Measurements from ENCODE around the gene LONP2. TPM values are rescaled to one million over a fixed set of nuclear protein-coding genes. Genes with fewer than 3 reads are reported as not detected.

LONP2 gene
- total and polyA plus RNA-seq, 4 donors = 30.0 to 304 (median 52.8) TPM

DNA sequence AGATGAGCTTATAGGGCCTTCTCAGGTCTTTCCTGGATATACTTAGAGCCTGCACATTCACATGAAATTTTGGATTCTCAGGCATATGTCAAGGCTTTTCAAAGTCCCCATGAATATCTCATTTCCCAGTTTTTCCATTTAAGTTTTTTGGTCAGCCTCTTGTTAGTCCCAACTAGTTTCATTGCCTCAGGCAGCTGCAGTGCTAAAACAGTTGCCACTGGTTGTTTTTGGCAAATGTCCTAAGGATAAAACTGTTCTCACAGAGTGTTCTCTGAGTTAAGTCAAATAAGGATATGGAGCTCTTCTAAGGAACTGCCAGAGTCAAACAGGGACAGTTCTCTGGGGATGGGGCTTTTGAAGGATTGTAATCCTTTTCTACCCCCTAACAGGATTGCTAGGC, 43.1 kb downstream of the LONP2 start (continued):
- TF ChIP-seq, protein P1, sequence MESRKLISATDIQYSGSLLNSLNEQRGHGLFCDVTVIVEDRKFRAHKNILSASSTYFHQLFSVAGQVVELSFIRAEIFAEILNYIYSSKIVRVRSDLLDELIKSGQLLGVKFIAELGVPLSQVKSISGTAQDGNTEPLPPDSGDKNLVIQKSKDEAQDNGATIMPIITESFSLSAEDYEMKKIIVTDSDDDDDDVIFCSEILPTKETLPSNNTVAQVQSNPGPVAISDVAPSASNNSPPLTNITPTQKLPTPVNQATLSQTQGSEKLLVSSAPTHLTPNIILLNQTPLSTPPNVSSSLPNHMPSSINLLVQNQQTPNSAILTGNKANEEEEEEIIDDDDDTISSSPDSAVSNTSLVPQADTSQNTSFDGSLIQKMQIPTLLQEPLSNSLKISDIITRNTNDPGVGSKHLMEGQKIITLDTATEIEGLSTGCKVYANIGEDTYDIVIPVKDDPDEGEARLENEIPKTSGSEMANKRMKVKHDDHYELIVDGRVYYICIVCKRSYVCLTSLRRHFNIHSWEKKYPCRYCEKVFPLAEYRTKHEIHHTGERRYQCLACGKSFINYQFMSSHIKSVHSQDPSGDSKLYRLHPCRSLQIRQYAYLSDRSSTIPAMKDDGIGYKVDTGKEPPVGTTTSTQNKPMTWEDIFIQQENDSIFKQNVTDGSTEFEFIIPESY (IDR thresholded peaks at IDR 0.05) = no peak
- no peak for TF ChIP-seq YY1 (IDR thresholded peaks at IDR 0.05)
- no peak for TF ChIP-seq EGR1 (IDR thresholded peaks at IDR 0.05; ENCODE audit: low read depth in 2 of 2)
- no peak for TF ChIP-seq RXRA (IDR thresholded peaks at IDR 0.05)
- TF ChIP-seq TAF1 (conservative IDR thresholded peaks at IDR 0.05) = no peak
- no peak for TF ChIP-seq FOXA2 (IDR thresholded peaks at IDR 0.05)
- TF ChIP-seq, protein P2, sequence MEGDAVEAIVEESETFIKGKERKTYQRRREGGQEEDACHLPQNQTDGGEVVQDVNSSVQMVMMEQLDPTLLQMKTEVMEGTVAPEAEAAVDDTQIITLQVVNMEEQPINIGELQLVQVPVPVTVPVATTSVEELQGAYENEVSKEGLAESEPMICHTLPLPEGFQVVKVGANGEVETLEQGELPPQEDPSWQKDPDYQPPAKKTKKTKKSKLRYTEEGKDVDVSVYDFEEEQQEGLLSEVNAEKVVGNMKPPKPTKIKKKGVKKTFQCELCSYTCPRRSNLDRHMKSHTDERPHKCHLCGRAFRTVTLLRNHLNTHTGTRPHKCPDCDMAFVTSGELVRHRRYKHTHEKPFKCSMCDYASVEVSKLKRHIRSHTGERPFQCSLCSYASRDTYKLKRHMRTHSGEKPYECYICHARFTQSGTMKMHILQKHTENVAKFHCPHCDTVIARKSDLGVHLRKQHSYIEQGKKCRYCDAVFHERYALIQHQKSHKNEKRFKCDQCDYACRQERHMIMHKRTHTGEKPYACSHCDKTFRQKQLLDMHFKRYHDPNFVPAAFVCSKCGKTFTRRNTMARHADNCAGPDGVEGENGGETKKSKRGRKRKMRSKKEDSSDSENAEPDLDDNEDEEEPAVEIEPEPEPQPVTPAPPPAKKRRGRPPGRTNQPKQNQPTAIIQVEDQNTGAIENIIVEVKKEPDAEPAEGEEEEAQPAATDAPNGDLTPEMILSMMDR (IDR thresholded peaks at IDR 0.05; ENCODE audit: low read depth, low read length, missing input control) = no peak
- TF ChIP-seq, protein P3, sequence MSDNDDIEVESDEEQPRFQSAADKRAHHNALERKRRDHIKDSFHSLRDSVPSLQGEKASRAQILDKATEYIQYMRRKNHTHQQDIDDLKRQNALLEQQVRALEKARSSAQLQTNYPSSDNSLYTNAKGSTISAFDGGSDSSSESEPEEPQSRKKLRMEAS (IDR thresholded peaks at IDR 0.05) = no peak

DNA sequence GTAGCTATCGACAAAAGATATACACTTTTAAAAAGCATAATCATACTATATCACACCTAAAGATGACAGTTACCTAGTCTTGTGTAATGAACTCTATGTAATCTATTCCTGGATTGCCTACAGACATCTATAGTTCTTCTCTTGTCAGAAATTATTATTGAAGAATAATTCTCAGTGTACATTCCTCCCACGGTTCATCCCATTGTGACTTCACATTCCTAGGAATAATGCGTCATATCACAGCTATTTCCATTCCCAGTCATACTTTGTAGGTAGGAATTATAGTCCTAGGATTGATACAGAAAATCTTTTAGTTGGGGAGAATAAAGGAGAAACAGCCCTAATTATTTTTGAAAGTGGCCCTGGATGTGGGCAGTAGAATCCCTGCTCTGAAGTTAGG, 47.2 kb downstream of the LONP2 start:
- Histone ChIP-seq H3K36me3 (ENCODE audit: control insufficient read depth in 4 of 4, insufficient read depth in 3 of 4, low read depth in 1 of 4, low read length in 3 of 4) (peaks cover 8 to 69% (median 40%) of the 10 kb centered on the region in 4 donors), H3K9me3 (ENCODE audit: control insufficient read depth in 4 of 4, low read length in 3 of 4) (peaks cover 0 to 4% (median 0%) of the 10 kb centered on the region in 4 donors), H3K4me1 (ENCODE audit: control insufficient read depth in 4 of 4, insufficient read depth in 4 of 4, low read length in 3 of 4) (no peaks in the 10 kb centered on the region), H3K27ac (ENCODE audit: low read depth in 1 of 2, low read length in 2 of 2) (no peak overlapping the region), H3K27me3 (ENCODE audit: control insufficient read depth in 4 of 4, insufficient read depth in 4 of 4, low read length in 3 of 4) (no peaks in the 10 kb centered on the region), H3K4me3 (ENCODE audit: low read depth in 1 of 3, low read length in 3 of 3) (no peak overlapping the region), H3K9ac (ENCODE audit: low read depth in 1 of 2, low read length in 2 of 2) (no peak overlapping the region)
- WGBS = 98% methylated on average over 3 of the region's 3 CpGs
- TF ChIP-seq SP1 (IDR thresholded peaks at IDR 0.05) = no peak
- no peak for TF ChIP-seq RXRA (IDR thresholded peaks at IDR 0.05)
- TF ChIP-seq EGR1 (IDR thresholded peaks at IDR 0.05; ENCODE audit: low read depth in 2 of 2) = no peak
- TF ChIP-seq, protein P1 (IDR thresholded peaks at IDR 0.05) = no peak
- TF ChIP-seq TAF1 (conservative IDR thresholded peaks at IDR 0.05) = no peak
- TF ChIP-seq NR2F2 (IDR thresholded peaks at IDR 0.05) = no peak
- no peak for TF ChIP-seq FOXA1 (IDR thresholded peaks at IDR 0.05)
- TF ChIP-seq, protein P2 (IDR thresholded peaks at IDR 0.05; ENCODE audit: low read depth, low read length, missing input control) = no peak
- no peak for TF ChIP-seq FOXA2 (IDR thresholded peaks at IDR 0.05)
- TF ChIP-seq GABPA (IDR thresholded peaks at IDR 0.05 in 1 of 2, conservative IDR thresholded peaks at IDR 0.05 in 1 of 2) = no peak
- TF ChIP-seq YY1 (IDR thresholded peaks at IDR 0.05) = no peak
- TF ChIP-seq HNF4A (conservative IDR thresholded peaks at IDR 0.05) = no peak
- TF ChIP-seq HNF4G (IDR thresholded peaks at IDR 0.05) = no peak
- TF ChIP-seq, protein P4, sequence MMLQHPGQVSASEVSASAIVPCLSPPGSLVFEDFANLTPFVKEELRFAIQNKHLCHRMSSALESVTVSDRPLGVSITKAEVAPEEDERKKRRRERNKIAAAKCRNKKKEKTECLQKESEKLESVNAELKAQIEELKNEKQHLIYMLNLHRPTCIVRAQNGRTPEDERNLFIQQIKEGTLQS (IDR thresholded peaks at IDR 0.05) = no peak
- TF ChIP-seq, protein P5, sequence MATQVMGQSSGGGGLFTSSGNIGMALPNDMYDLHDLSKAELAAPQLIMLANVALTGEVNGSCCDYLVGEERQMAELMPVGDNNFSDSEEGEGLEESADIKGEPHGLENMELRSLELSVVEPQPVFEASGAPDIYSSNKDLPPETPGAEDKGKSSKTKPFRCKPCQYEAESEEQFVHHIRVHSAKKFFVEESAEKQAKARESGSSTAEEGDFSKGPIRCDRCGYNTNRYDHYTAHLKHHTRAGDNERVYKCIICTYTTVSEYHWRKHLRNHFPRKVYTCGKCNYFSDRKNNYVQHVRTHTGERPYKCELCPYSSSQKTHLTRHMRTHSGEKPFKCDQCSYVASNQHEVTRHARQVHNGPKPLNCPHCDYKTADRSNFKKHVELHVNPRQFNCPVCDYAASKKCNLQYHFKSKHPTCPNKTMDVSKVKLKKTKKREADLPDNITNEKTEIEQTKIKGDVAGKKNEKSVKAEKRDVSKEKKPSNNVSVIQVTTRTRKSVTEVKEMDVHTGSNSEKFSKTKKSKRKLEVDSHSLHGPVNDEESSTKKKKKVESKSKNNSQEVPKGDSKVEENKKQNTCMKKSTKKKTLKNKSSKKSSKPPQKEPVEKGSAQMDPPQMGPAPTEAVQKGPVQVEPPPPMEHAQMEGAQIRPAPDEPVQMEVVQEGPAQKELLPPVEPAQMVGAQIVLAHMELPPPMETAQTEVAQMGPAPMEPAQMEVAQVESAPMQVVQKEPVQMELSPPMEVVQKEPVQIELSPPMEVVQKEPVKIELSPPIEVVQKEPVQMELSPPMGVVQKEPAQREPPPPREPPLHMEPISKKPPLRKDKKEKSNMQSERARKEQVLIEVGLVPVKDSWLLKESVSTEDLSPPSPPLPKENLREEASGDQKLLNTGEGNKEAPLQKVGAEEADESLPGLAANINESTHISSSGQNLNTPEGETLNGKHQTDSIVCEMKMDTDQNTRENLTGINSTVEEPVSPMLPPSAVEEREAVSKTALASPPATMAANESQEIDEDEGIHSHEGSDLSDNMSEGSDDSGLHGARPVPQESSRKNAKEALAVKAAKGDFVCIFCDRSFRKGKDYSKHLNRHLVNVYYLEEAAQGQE (IDR thresholded peaks at IDR 0.05) = no peak
- DNase-seq (ENCODE audit: low spot score) = no peak
